ENCODE measurements around the gene OSBPL1A. TPM values are rescaled to one million over a fixed set of nuclear protein-coding genes. Genes with fewer than 3 reads are reported as not detected.

The OSBPL1A gene
- total RNA-seq, 2 donors from 2014 or later: 57.0 to 86.7 TPM

DNA sequence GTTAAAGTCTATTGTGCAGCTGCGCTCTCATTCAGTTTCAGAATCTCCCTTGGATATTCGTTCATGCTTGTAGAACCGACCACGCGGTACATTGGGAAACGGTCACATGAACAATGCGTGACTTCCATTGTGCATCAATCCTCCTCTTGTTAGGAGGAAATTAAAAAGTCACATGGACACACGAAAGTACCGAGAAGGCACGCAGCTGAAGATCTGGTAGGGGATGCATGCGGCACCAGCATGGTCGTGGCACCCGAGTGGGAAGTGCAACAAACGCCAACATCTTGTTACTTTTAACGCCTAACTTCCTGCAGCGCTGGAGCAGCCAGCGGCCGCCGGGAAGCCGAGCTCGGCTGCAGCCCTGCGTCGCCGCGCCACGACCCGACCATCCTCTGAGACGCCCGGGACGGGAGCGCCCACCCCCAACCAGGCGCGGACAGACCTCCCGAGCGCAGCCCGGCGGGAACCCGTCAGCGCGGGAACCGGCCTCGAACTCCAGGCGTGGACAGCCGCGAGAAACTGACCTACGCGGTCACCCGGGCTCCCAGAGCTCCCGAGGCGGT, 412 bp downstream of the OSBPL1A start:
- Histone ChIP-seq H3K36me3 (no peaks in the 10 kb centered on the region), H3K4me1 (peaks cover 0 to 10% of the 10 kb centered on the region in 2 donors), H3K4me3 (peak overlapping the region; percentile 62 to 77), H3K9me3 (no peaks in the 10 kb centered on the region), H3K27ac (peak overlapping the region; percentile 80 to 87), H3K27me3 (no peaks in the 10 kb centered on the region)
- DNase-seq (ENCODE audit: low spot score): peak; percentile 76
- no peak for TF ChIP-seq CTCF (IDR thresholded peaks at IDR 0.05)

GRCh38 chr18:24396082-24396633, 1.5 kb downstream of the OSBPL1A start:
- no peak for TF ChIP-seq CTCF (IDR thresholded peaks at IDR 0.05)
- no peak overlapping the region for H3K27ac ChIP-seq
- no peaks in the 10 kb centered on the region for H3K27me3 ChIP-seq
- DNase-seq (ENCODE audit: low spot score): no peak
- H3K4me1 ChIP-seq: peaks cover 0 to 10% of the 10 kb centered on the region in 2 donors
- no peaks in the 10 kb centered on the region for H3K9me3 ChIP-seq
- no peak overlapping the region for H3K4me3 ChIP-seq
- no peaks in the 10 kb centered on the region for H3K36me3 ChIP-seq

GRCh38 chr18:24395049-24395795, 2.4 kb downstream of the OSBPL1A start:
- no peak for TF ChIP-seq CTCF (IDR thresholded peaks at IDR 0.05)
- Histone ChIP-seq H3K36me3 (no peaks in the 10 kb centered on the region), H3K27ac (no peak overlapping the region), H3K4me3 (no peak overlapping the region), H3K4me1 (peaks cover 0 to 10% of the 10 kb centered on the region in 2 donors), H3K9me3 (no peaks in the 10 kb centered on the region), H3K27me3 (no peaks in the 10 kb centered on the region)
- DNase-seq (ENCODE audit: low spot score): no peak

DNA sequence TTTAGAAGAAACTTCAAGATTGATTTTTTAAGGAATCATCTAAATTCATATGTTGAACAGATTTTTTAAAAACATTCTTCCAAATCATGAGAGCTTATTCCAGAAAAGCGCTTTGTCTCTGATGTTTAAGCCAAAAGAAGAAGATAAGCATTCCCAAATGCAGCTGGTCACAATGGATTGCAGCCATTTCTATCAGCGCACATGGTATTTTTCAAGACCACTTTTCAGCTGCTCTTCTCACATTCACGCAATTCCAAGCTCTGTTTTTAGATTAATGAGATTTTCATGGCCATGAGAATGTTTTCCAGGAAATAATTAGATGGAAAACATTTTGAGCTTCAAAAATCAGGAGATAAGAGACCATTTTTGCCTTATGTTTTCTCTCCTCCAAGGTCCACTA, 8.7 kb downstream of the OSBPL1A start:
- no peak for TF ChIP-seq CTCF (IDR thresholded peaks at IDR 0.05)
- Histone ChIP-seq H3K27me3 (no peaks in the 10 kb centered on the region), H3K27ac (no peak overlapping the region), H3K4me1 (no peaks in the 10 kb centered on the region), H3K36me3 (no peaks in the 10 kb centered on the region), H3K9me3 (no peaks in the 10 kb centered on the region), H3K4me3 (no peak overlapping the region)
- no peak for DNase-seq (ENCODE audit: low spot score)

DNA sequence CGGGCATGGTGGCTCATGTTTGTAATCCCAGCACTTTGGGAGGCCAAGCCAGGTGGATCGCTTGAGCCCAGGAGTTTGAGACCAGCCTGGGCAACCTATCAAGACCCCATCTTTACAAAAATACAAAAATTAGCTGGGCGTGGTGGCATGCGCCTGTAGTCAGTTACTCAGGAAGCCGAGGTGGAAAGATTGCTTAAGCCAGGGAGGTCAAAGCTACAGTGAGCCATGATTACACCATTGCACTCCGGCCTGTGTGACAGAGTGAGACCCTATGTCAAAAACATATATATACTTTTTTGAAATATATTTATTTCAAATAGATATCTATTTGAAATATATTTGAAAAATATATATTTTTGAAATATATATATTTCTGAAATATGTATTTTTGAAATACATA, 10.9 kb downstream of the OSBPL1A start:
- Histone ChIP-seq H3K4me1 (no peaks in the 10 kb centered on the region), H3K27me3 (no peaks in the 10 kb centered on the region), H3K36me3 (no peaks in the 10 kb centered on the region), H3K9me3 (no peaks in the 10 kb centered on the region), H3K4me3 (no peak overlapping the region), H3K27ac (no peak overlapping the region)
- DNase-seq (ENCODE audit: low spot score): no peak
- no peak for TF ChIP-seq CTCF (IDR thresholded peaks at IDR 0.05)

Data from right atrium auricular region (tissue), 2 donors.